Suprapubic skin (tissue), 4 donors: ENCODE data around the gene CEP83.

Source experiments
- CTCF ChIP-seq, 2 donors: fragments of 200-600 bp in 1 of 2; fragments of 450-650 bp in 1 of 2; sonication (generic) in 1 of 2; IDR thresholded peaks; one replicate each; pipeline ENCODE4 v1.5.1; 2016 to 2019; ENCODE audit warnings: antibody characterized with exemption in 2 of 2, mild to moderate bottlenecking in 1 of 2, moderate library complexity in 1 of 2
- POLR2A ChIP-seq, 2 donors: fragments of 450-650 bp; IDR thresholded peaks; one replicate each; pipeline ENCODE4 v1.6.1; 2017; ENCODE audit warnings: antibody characterized with exemption in 2 of 2, mild to moderate bottlenecking in 2 of 2, moderate library complexity in 2 of 2
- POLR2AphosphoS5 ChIP-seq, 3 donors: sonication (generic); formaldehyde crosslinking; IDR thresholded peaks; one replicate each; pipeline ENCODE4 v1.6.1; 2017; ENCODE audit warnings: antibody characterized with exemption in 3 of 3

- no peak for TF ChIP-seq CTCF (IDR thresholded peaks at IDR 0.05)
- TF ChIP-seq POLR2AphosphoS5 (IDR thresholded peaks at IDR 0.05) = no peak
- no peak for TF ChIP-seq POLR2A (IDR thresholded peaks at IDR 0.05)
Observed at GRCh38 chr12:94507455-94507854, 47.8 kb upstream of the CEP83 start.
